Skeletal muscle tissue (tissue), 4 donors: Measurements from ENCODE around the gene EPHB4. TPM values are rescaled to one million over a fixed set of nuclear protein-coding genes. Genes with fewer than 3 reads are reported as not detected.
"Not testable (repeated sequence)": the region's sequence is repeated elsewhere in the genome, so short reads cannot be mapped to it uniquely, and the experiment has no call there.

ENCODE experiments used
- H3K27ac ChIP-seq: one replicate; pipeline ENCODE4 v1.7.0; 2013; ENCODE audit warnings: mild to moderate bottlenecking, low read depth, low read length, inconsistent platforms
- H3K27me3 ChIP-seq, 3 donors: one replicate each; pipeline ENCODE4 v1.7.0; 2013; ENCODE audit warnings: low read length in 3 of 3; ENCODE audit not compliant: control insufficient read depth in 3 of 3, insufficient read depth in 3 of 3
- H3K36me3 ChIP-seq, 3 donors: one replicate each; pipeline ENCODE4 v1.7.0; 2013; ENCODE audit warnings: low read length in 3 of 3; ENCODE audit not compliant: control insufficient read depth in 3 of 3, insufficient read depth in 3 of 3
- H3K4me1 ChIP-seq, 3 donors: one replicate each; pipeline ENCODE4 v1.7.0; 2013; ENCODE audit warnings: low read length in 3 of 3, mild to moderate bottlenecking in 3 of 3; ENCODE audit not compliant: control insufficient read depth in 3 of 3, insufficient read depth in 3 of 3
- H3K4me3 ChIP-seq, 3 donors: one replicate each; pipeline ENCODE4 v1.7.0; 2013; ENCODE audit warnings: low read length in 3 of 3
- H3K9ac ChIP-seq, 3 donors: one replicate each; pipeline ENCODE4 v1.7.0; 2013; ENCODE audit warnings: low read length in 3 of 3, mild to moderate bottlenecking in 3 of 3, moderate library complexity in 2 of 3, low read depth in 1 of 3
- H3K9me3 ChIP-seq, 3 donors: one replicate each; pipeline ENCODE4 v1.7.0; 2013; ENCODE audit warnings: low read length in 3 of 3; ENCODE audit not compliant: control insufficient read depth in 3 of 3
- total RNA-seq: library from RNA; depleted of rRNA; stranded (reverse); fragments of >200 nt; gene quantifications from one replicate; pipeline ENCODE4 v1.2.3, GENCODE V29; 2014
- donor health status: Osteomylitis.

The EPHB4 gene
- total RNA-seq, 1 donor from 2014 or later, result 72.5 TPM

DNA sequence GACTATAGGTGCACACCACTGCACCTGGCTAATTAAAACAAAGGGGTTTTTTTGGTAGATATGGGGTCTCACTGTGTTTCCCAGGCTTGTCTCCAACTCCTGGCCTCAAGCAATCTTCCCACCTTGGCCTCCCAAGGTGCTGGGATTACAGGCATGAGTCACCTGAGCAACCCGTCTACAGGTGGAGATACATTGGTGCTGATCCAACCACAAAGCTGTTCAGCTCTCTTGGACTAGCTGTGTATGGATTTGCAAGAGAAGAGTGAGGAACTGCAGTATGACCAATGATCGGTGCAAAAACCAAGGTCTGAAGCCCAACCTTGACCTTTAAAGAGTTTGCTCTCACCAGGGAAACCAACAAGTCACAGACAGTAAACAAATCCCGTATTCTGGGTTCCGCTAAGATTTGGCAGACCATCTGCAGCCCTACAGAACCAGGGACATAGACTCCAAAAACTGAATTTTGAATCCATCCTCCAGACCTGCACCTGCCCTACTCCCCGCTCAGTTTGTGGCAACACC is 18.9 kb downstream of the EPHB4 start:
- Histone ChIP-seq H3K9ac (no peak overlapping the region), H3K9me3 (no peaks in the 10 kb centered on the region), H3K4me3 (no peak overlapping the region), H3K27me3 (peaks cover 0 to 3% (median 0%) of the 10 kb centered on the region in 3 donors), H3K4me1 (peaks cover 4 to 6% (median 4%) of the 10 kb centered on the region in 3 donors), H3K36me3 (peaks cover 0 to 7% (median 0%) of the 10 kb centered on the region in 3 donors), H3K27ac (no peak overlapping the region)

DNA sequence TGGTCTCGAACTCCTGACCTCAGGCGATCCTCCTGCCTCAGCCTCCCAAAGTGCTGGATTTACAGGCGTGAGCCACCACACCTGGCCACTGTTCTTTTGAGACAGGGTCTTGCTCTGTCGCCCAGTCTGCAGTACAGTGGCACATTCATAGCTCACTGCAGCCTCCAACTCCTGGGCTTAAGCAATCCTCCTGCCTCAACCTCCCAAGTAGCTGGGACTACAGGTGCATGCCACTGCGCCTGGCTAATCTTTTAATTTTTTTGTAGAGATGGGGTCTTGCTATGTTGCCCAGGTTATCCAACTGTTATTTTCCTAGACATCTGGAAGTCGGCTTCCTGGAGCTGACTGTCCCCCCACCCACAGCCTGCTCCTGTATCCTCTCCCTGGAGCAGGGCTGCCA is 20.4 kb downstream of the EPHB4 start:
- not testable (repeated sequence) for H3K9ac ChIP-seq, H3K4me3 ChIP-seq, H3K9me3 ChIP-seq, H3K27ac ChIP-seq, H3K36me3 ChIP-seq
- Histone ChIP-seq H3K4me1 (peaks cover 4 to 11% (median 7%) of the 10 kb centered on the region in 3 donors), H3K27me3 (peaks cover 0 to 14% (median 0%) of the 10 kb centered on the region in 3 donors)

DNA sequence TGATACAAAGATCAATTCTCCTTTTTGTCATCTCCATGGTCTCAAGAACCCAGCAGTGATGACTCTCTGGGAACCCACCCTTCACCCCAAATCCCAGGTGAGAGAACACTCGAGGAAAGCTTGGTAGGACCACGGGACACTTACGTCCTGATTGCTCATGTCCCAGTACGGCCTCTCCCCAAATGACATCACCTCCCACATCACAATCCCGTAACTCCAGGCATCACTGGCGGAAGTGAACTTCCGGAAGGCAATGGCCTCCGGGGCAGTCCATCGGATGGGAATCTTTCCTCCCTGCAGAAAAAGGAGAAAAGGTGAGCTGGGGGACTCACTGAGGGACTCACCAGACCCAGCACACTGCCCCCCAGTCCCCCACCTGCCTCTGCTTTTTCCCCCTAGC is 21.0 kb downstream of the EPHB4 start:
- Histone ChIP-seq H3K36me3 (peaks cover 0 to 7% (median 0%) of the 10 kb centered on the region in 3 donors), H3K4me1 (peaks cover 4 to 11% (median 7%) of the 10 kb centered on the region in 3 donors), H3K27me3 (peaks cover 0 to 17% (median 0%) of the 10 kb centered on the region in 3 donors), H3K4me3 (no peak overlapping the region), H3K9ac (no peak overlapping the region), H3K9me3 (no peaks in the 10 kb centered on the region), H3K27ac (no peak overlapping the region)

DNA sequence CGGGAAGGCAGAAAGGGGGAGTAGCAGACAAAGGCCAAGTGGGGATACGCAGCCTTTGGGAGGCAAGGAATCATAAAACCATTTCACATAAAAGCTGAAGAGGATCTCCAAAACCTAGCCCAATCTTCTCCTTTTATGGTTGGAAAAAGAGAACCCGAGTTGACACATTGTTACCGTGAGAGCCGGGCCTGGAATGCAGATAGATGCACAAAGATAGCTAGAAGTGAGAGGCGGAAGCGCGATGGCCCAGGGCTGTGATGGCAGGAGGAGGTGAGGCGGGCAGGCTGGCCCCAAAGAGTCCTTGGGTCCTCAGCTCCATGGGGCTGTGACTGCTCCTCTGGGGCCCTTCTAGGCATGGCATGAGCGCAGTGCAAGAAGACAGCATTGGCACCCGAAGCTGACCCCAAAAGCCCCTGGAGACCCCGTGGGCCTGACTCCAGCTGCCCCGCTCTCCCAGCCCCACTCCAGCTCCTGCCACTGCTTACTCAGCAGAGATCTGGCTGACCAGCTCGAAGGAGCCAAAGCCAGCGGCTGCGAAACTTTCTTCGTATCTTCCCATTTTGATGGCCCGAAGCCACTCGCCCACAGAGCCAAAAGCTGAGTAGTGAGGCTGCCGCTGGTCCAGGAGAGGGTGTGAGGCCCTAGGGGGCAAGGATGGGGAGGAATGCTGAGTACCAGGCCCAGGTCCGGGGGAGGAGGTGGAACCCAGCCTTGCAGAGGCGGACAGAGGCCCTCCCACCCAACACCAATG is 22.5 kb downstream of the EPHB4 start:
- Histone ChIP-seq H3K9ac (no peak overlapping the region), H3K27ac (no peak overlapping the region), H3K36me3 (peaks cover 0 to 7% (median 0%) of the 10 kb centered on the region in 3 donors), H3K27me3 (peaks cover 5 to 26% (median 9%) of the 10 kb centered on the region in 3 donors), H3K4me3 (no peak overlapping the region), H3K9me3 (no peaks in the 10 kb centered on the region), H3K4me1 (peaks cover 4 to 13% (median 7%) of the 10 kb centered on the region in 3 donors)

DNA sequence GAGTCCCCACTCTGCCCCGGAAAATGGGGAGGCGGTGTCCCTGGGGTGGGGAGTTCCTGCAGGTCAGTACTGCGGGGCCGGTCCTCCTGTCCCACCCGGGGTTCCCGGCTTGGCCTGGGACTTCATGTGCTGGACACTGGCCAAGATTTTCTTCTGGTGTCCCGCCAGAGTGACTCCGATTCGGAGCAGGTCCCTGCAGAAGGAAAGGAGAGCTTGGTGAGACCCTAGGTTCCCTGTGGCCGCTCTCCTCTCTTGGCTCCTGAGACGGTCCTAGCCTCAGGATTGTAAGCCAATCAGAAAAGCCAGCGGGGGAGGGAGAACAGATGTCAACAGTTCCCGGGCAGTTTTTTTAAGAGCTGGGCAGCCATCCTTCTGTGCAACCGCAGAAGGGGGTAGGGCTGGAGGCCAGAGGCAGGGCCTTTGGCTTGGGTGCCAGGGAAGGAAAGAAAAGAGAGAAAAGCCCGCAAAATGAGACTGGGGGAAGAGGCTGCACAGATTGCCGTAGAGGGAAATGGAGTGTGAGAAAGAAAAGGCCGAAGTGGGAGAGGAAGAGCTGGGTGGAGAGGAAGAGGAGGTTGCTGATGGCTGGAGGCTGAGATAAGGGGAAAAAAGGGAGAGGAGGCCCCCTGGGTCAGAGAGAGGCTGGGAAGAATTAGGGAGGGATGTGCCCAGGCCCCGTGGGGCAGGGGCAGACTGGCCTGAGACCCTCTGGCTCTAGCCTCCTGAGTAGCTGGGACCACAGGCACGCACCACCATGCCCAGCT is 23.7 kb downstream of the EPHB4 start:
- Histone ChIP-seq H3K9me3 (no peaks in the 10 kb centered on the region), H3K4me1 (peaks cover 4 to 15% (median 7%) of the 10 kb centered on the region in 3 donors), H3K36me3 (peaks cover 0 to 7% (median 0%) of the 10 kb centered on the region in 3 donors), H3K9ac (peak overlapping the region in 1 of 3 donors; percentile 6), H3K4me3 (no peak overlapping the region), H3K27me3 (peaks cover 5 to 27% (median 15%) of the 10 kb centered on the region in 3 donors), H3K27ac (no peak overlapping the region)

DNA sequence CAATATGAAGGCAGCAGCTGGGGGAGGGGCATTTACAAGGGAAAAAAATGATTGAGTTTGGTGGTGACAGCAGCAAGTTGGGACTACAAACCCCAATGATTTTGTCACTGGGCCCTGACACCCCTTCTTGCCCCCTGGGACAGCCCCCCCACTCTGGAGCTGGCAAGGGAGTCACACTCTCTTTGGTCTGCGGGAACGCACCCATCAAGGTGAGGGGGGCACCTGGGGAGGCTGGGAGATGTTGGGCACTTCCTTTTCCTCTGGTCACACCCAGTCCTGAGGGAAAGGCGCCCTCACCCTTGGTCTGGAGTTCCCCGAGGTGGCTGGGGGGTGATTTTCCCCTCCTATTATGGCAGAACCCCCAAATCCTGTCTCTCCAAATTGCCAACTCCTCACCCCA is 24.4 kb downstream of the EPHB4 start:
- H3K27me3 ChIP-seq, result peaks cover 5 to 27% (median 15%) of the 10 kb centered on the region in 3 donors
- H3K27ac ChIP-seq, result no peak overlapping the region
- H3K4me3 ChIP-seq, result no peak overlapping the region
- H3K36me3 ChIP-seq, result peaks cover 0 to 2% (median 0%) of the 10 kb centered on the region in 3 donors
- H3K4me1 ChIP-seq, result peaks cover 4 to 15% (median 7%) of the 10 kb centered on the region in 3 donors
- no peak overlapping the region for H3K9ac ChIP-seq
- no peaks in the 10 kb centered on the region for H3K9me3 ChIP-seq

DNA sequence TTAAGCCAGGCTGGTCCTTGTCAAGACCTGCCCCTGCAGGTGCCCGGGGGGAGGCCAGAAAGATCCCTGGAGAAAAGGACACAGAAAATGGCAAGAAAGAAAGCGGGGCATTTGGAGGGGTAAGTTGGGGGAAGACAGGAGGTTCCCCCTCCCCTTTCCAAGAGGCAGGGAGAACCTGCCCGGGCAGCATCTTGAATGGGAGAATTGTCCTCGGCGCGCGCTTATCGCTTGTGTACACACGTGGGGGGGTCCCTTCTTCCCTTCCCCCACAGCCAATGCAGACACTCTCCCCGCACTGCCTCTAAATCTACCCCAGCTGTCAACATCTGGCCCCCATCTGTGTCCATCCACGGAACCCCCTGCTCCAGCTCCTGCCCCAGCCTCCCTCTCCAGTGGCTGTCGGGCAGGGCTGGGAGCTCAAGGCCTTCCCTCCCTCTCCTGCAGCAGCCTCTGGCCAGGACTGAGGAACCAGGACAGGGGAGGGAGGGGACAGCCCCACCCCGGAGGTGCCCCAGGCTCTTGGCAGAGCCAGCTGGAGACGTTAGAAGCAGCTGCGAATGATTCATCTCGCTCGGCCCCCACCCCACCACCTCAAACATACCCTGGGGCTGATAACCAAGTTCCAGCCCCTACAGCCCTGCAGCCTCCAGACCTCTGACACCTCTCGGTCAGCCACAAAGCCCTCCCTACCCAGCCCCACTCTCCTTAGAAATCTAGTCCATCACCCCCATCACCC is 25.3 kb downstream of the EPHB4 start:
- Histone ChIP-seq H3K27me3 (peaks cover 5 to 27% (median 15%) of the 10 kb centered on the region in 3 donors), H3K9me3 (no peaks in the 10 kb centered on the region), H3K4me1 (peaks cover 4 to 15% (median 7%) of the 10 kb centered on the region in 3 donors), H3K36me3 (no peaks in the 10 kb centered on the region), H3K4me3 (no peak overlapping the region), H3K27ac (no peak overlapping the region), H3K9ac (no peak overlapping the region)

DNA sequence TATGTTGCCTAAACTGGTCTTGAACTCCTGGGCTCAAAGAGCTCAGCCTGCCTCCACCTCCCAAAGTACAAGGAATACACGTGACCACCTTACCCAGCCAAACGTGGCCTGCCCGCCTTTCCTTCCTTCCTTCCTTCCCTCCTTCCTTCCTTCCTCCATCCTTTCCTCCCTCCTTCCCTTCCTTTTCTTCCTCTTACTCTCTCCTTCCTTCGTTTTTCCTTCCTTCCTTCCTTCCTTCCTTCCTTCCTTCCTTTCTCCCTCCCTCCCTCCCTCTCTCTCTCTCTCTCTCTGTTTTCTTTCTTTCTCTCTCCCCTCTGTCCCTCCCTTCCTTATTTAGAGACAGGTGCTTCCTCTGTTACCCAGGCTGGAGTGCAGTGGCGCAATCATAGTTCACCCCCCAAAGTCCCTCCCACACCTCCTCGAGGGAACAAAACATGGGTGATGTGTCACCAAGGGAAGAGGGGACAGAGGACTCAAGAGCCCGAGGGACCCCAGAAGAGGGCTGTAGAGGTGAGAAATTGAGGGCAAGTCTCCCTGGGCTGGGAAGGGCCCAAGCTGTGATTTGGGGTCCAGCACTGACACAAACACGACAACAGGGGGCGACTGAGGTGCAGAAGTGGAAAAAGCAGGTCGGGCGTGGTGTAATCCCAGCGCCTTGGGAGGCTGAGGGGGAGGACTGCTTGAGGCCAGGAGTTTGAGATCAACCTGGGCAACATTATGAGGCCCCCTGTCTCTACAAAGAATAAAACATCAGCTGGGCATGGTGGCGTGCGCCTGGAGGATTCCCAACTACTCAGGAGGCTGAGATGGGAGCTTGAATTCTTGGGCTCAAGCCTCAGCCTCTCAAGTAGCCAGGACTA is 28.1 kb downstream of the EPHB4 start:
- Histone ChIP-seq H3K4me3 (no peak overlapping the region), H3K9ac (peak overlapping the region in 1 of 3 donors; percentile 3), H3K27ac (no peak overlapping the region), H3K36me3 (no peaks in the 10 kb centered on the region), H3K9me3 (no peaks in the 10 kb centered on the region), H3K27me3 (peaks cover 16 to 34% (median 21%) of the 10 kb centered on the region in 3 donors), H3K4me1 (peaks cover 4 to 15% (median 7%) of the 10 kb centered on the region in 3 donors)

DNA sequence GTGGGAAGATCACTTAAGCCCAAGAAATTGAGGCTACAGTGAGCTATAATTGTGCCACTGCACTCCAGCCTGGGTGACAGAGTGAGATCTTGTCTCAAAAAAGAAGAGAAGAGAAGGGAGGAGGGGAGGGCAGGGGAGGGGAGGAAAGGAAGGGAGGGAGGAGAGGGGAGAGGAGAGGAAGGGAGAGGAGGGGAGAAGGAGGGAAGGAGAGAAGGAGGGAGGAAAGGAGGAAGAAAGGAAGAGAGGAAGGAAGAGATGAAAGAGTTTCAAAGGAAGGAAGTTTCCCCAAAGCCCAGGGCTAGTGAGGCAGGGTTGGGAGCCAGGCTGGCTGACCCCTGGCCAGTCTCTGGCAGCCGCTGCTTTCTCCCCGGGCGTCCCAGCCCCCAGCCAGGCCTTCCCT is 32.6 kb downstream of the EPHB4 start:
- H3K4me1 ChIP-seq, result peaks cover 0 to under 1% (median 0%) of the 10 kb centered on the region in 3 donors
- H3K27ac ChIP-seq, result no peak overlapping the region
- H3K9me3 ChIP-seq, result no peaks in the 10 kb centered on the region
- no peak overlapping the region for H3K9ac ChIP-seq
- no peak overlapping the region for H3K4me3 ChIP-seq
- no peaks in the 10 kb centered on the region for H3K36me3 ChIP-seq
- peaks cover 20 to 30% (median 24%) of the 10 kb centered on the region in 3 donors for H3K27me3 ChIP-seq
